ENCODE results near the gene SHH. TPM values are rescaled to one million over a fixed set of nuclear protein-coding genes. Genes with fewer than 3 reads are reported as not detected.
A peak's percentile ranks its signal among the peaks of the same experiment; 100 is the strongest.

The SHH gene
- total and polyA plus RNA-seq, 2 of the 13 experiments (the other 11 are each of a cell fraction or from before 2014, with no cell fraction given): 1.9 to 3.4 TPM

GRCh38 chr7:155808549-155809331, 3.5 kb downstream of the SHH start (continued):
- TF ChIP-seq FOXP4 (CRISPR knock-in tag; IDR thresholded peaks at IDR 0.05) (0 out of 2 replicates have a peak, but pooled peaks have one; percentile 27), BCL6 (CRISPR knock-in tag; IDR thresholded peaks at IDR 0.05) (peak; percentile 59; the same call in 1 of the 2 replicates), ELF1 (CRISPR knock-in tag; IDR thresholded peaks at IDR 0.05) (peak; percentile 73), MEIS2 (CRISPR knock-in tag; IDR thresholded peaks at IDR 0.05) (no peak), ZNF484 (CRISPR knock-in tag; IDR thresholded peaks at IDR 0.05; ENCODE audit: borderline replicate concordance, low read depth) (no peak), ZNF878 (CRISPR knock-in tag; IDR thresholded peaks at IDR 0.05) (no peak), SMAD9 (CRISPR knock-in tag; IDR thresholded peaks at IDR 0.05) (0 out of 2 replicates have a peak, but pooled peaks have one; percentile 15), ZBTB26 (CRISPR knock-in tag; IDR thresholded peaks at IDR 0.05; ENCODE audit: borderline replicate concordance) (peak; percentile 43; the same call in 1 of the 2 replicates), AFF4 (CRISPR knock-in tag; IDR thresholded peaks at IDR 0.05) (no peak), SNAPC5 (CRISPR knock-in tag; IDR thresholded peaks at IDR 0.05; ENCODE audit: borderline replicate concordance) (peak; percentile 62; the same call in 1 of the 2 replicates), ZNF7 (CRISPR knock-in tag; IDR thresholded peaks at IDR 0.05) (no peak), ZNF652 (CRISPR knock-in tag; IDR thresholded peaks at IDR 0.05; ENCODE audit: borderline replicate concordance, low read depth) (peak; percentile 48; the same call in 1 of the 2 replicates), TFDP1 (CRISPR knock-in tag; IDR thresholded peaks at IDR 0.05; ENCODE audit: borderline replicate concordance) (peak; percentile 82; the same call in 1 of the 2 replicates), ATRX (CRISPR knock-in tag; IDR thresholded peaks at IDR 0.05; ENCODE audit: borderline replicate concordance) (no peak), KAT7 (CRISPR knock-in tag; IDR thresholded peaks at IDR 0.05; ENCODE audit: borderline replicate concordance) (0 out of 2 replicates have a peak, but pooled peaks have one; percentile 30), JUN (CRISPR knock-in tag; IDR thresholded peaks at IDR 0.05) (no peak), SRSF4 (IDR thresholded peaks at IDR 0.05; ENCODE audit: low read depth, low read length, poor library complexity, severe bottlenecking) (no peak), NCOA2 (CRISPR knock-in tag; IDR thresholded peaks at IDR 0.05) (peak; percentile 33; the same call in 1 of the 2 replicates), SALL1 (CRISPR knock-in tag; IDR thresholded peaks at IDR 0.05) (peak; percentile 39), SIX1 (CRISPR knock-in tag; IDR thresholded peaks at IDR 0.05; ENCODE audit: borderline replicate concordance) (no peak), ZFP90 (CRISPR knock-in tag; IDR thresholded peaks at IDR 0.05; ENCODE audit: borderline replicate concordance) (no peak)

All from HepG2 (cell line).